Muscle of leg (tissue), 11 donors: ENCODE results near the gene RHBDL1. TPM values are rescaled to one million over a fixed set of nuclear protein-coding genes. Genes with fewer than 3 reads are reported as not detected.
A peak's percentile ranks its signal among the peaks of the same experiment; 100 is the strongest.

Source experiments
- DNase-seq: peaks from one replicate; pipeline ENCODE4 v3.0.0; 2013
- H3K27ac ChIP-seq: one replicate; pipeline ENCODE4 v1.5.1; 2013; ENCODE audit warnings: mild to moderate bottlenecking, low read length, control low read depth
- H3K27me3 ChIP-seq: one replicate; pipeline ENCODE4 v1.6.1; 2013; ENCODE audit warnings: low read length; ENCODE audit not compliant: control insufficient read depth, insufficient read depth
- H3K36me3 ChIP-seq: one replicate; pipeline ENCODE4 v1.6.1; 2013; ENCODE audit warnings: low read length; ENCODE audit not compliant: control insufficient read depth, insufficient read depth
- H3K4me1 ChIP-seq: one replicate; pipeline ENCODE4 v1.6.1; 2013; ENCODE audit warnings: low read length; ENCODE audit not compliant: control insufficient read depth, insufficient read depth
- H3K4me3 ChIP-seq: one replicate; pipeline ENCODE4 v1.5.1; 2013; ENCODE audit warnings: low read length, control low read depth
- H3K9me3 ChIP-seq: replicated peaks from 2 replicates; pipeline ENCODE4 v1.6.1; 2013; ENCODE audit warnings: low read depth, low read length; ENCODE audit not compliant: control insufficient read depth
- WGBS: methylation state at CpG from one replicate; pipeline ENCODE4 v1.1.5; 2013; ENCODE audit warnings: missing lambda C conversion rate; ENCODE audit not compliant: insufficient coverage; 5-methylcytosine and 5-hydroxymethylcytosine counted together
- polyA plus RNA-seq, 8 donors: library from polyadenylated mRNA; unstranded; fragments of 120-200 nt; gene quantifications; one replicate each; pipeline versions ENCODE4 v1.2.1 to v1.2.3, GENCODE V29; 2013; ENCODE audit warnings: inconsistent platforms in 1 of 8, low replicate concordance in 1 of 8; ENCODE audit not compliant: insufficient read length in 8 of 8, insufficient read depth in 1 of 8
- total RNA-seq: library from RNA; stranded (reverse); fragments of 120-200 nt; gene quantifications from one replicate; pipeline ENCODE4 v1.2.4, GENCODE V29; 2013

RHBDL1 gene
- total and polyA plus RNA-seq, 9 donors: 0.84 to 2.6 (median 1.6) TPM

DNA sequence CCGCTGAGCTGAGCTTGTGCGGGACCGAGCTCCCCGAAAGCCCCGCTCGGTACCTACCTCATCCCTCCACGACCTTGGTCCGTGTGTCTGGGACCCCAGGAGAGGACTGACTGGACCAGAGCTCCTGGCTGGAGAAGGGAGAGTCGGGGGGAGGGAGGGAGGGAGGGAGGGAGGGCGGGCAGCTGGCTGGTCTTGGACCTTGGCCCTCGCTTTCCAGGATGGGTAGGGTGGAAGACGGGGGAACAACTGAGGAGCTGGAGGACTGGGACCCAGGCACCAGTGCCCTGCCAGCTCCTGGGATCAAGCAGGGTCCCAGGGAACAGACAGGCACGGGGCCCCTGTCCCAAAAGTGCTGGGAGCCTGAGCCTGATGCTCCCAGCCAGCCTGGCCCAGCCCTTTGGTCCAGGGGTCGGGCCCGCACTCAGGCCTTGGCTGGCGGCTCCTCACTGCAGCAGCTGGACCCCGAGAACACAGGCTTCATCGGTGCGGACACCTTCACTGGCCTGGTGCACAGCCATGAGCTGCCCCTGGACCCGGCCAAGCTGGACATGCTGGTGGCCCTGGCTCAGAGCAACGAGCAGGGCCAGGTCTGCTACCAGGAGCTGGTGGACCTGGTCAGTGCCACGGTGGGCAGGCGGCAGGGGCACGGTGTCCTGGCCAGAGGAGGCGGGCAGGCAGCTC, 553 bp downstream of the RHBDL1 start:
- peaks cover 29% of the 10 kb centered on the region for H3K27me3 ChIP-seq
- DNase-seq: no peak
- H3K4me1 ChIP-seq: peaks cover 28% of the 10 kb centered on the region
- no peak overlapping the region for H3K27ac ChIP-seq
- no peak overlapping the region for H3K4me3 ChIP-seq
- peaks cover 34% of the 10 kb centered on the region for H3K36me3 ChIP-seq
- 51% methylated on average over 14 of the region's 25 CpGs for WGBS
- H3K9me3 ChIP-seq: no peaks in the 10 kb centered on the region

DNA sequence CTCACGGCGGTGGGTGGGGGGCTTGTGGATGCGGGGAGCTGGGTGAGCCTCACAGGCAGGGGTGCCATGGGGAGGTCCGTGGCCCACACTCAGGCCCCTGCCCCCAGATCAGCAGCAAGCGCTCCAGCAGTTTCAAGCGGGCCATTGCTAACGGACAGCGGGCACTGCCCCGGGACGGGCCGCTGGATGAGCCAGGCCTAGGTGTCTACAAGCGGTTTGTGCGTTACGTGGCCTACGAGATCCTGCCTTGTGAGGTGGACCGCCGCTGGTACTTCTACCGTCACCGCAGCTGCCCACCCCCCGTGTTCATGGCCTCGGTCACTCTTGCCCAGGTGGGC, 1.1 kb downstream of the RHBDL1 start:
- peaks cover 33% of the 10 kb centered on the region for H3K4me1 ChIP-seq
- no peak overlapping the region for H3K27ac ChIP-seq
- no peak overlapping the region for H3K4me3 ChIP-seq
- no peaks in the 10 kb centered on the region for H3K9me3 ChIP-seq
- DNase-seq: no peak
- H3K27me3 ChIP-seq: peaks cover 29% of the 10 kb centered on the region
- WGBS: 88% methylated on average over 21 of the region's 21 CpGs
- H3K36me3 ChIP-seq: peaks cover 33% of the 10 kb centered on the region

DNA sequence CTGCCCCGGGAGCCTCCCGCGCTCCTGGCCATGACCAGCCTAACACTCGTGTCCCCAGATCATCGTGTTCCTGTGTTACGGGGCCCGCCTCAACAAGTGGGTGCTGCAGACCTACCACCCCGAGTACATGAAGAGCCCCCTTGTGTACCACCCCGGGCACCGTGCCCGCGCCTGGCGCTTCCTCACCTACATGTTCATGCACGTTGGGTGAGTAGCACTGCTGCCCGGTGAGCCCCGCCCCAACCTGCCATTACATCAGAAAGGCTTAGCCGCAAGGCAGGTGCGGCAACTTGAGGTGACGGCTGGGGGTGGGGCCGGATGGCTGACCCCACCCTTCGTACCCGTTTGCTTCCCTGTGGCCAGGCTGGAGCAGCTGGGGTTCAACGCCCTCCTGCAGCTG, 1.4 kb downstream of the RHBDL1 start:
- WGBS: 60% methylated on average over 23 of the region's 23 CpGs

DNA sequence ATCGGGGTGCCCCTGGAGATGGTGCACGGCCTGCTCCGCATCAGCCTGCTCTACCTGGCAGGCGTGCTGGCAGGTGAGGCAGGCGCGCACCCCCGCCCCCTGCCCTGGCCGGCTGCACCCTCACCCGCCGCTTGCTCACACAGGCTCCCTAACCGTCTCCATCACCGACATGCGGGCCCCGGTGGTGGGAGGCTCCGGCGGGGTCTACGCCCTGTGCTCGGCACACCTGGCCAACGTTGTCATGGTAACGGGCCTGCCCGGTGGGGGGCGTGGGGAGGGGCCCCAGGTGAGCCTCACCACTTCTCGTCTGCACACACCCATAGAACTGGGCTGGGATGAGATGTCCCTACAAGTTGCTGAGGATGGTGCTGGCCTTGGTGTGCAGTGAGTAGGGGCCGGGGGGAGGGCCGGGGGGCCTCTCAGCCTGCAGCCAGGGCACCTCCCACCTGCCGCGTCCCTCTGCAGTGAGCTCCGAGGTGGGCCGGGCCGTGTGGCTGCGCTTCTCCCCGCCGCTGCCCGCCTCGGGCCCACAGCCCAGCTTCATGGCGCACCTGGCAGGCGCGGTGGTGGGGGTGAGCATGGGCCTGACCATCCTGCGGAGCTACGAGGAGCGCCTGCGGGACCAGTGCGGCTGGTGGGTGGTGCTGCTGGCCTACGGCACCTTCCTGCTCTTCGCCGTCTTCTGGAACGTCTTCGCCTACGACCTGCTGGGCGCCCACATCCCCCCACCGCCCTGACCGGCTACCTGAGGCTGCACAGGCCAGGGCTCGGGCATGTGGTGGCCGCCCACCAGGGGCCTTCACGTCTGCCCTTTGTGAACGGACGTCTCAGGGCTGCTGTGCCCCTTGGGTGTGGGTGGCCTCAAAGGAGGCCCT, 2.1 kb downstream of the RHBDL1 start:
- Histone ChIP-seq H3K4me3 (no peak overlapping the region), H3K9me3 (no peaks in the 10 kb centered on the region), H3K27me3 (peaks cover 29% of the 10 kb centered on the region), H3K4me1 (peaks cover 38% of the 10 kb centered on the region), H3K36me3 (peaks cover 34% of the 10 kb centered on the region), H3K27ac (no peak overlapping the region)
- 51% methylated on average over 31 of the region's 57 CpGs for WGBS
- no peak for DNase-seq

More for the DNA sequence above, 1.4 kb downstream of the RHBDL1 start:
- H3K9me3 ChIP-seq: no peaks in the 10 kb centered on the region
- DNase-seq: no peak
- H3K27me3 ChIP-seq: peaks cover 29% of the 10 kb centered on the region
- H3K4me3 ChIP-seq: no peak overlapping the region
- peaks cover 34% of the 10 kb centered on the region for H3K36me3 ChIP-seq
- no peak overlapping the region for H3K27ac ChIP-seq
- peaks cover 37% of the 10 kb centered on the region for H3K4me1 ChIP-seq

DNA sequence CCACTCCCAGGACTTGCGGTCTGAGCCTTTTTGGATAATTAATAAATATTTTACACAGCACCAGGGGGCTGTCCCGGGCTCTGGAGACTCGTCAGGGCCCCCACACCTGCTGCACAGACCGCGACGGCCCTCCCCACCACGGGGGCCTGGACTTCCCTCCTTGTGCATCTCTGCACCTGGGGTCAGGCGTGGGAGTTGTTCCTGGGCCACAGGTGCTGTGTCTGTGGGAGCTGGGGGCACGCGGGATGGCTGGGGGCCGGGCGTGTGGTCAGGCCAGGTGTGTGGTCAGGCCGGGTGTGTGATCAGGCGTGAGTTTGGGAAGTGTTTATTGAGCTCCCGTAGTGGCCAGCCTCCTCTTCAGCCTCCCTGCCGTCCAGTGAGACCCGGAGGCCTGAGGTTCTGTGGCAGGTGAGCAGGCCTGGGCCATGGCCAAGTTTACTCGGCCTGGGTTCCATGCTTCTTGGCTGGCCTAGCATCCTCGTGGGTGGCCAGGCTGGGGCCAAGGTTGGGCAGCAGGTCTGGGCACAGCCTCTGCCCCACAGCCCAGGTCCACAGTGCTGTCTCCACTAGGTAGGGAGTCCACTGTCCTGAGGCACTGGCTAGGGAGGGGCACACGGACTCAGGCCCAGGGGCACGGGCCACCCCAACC, 2.9 kb downstream of the RHBDL1 start:
- peaks cover 29% of the 10 kb centered on the region for H3K27me3 ChIP-seq
- no peak overlapping the region for H3K27ac ChIP-seq
- DNase-seq: no peak
- peaks cover 34% of the 10 kb centered on the region for H3K36me3 ChIP-seq
- H3K4me1 ChIP-seq: peaks cover 44% of the 10 kb centered on the region
- 65% methylated on average over 18 of the region's 21 CpGs for WGBS
- H3K9me3 ChIP-seq: no peaks in the 10 kb centered on the region
- no peak overlapping the region for H3K4me3 ChIP-seq

DNA sequence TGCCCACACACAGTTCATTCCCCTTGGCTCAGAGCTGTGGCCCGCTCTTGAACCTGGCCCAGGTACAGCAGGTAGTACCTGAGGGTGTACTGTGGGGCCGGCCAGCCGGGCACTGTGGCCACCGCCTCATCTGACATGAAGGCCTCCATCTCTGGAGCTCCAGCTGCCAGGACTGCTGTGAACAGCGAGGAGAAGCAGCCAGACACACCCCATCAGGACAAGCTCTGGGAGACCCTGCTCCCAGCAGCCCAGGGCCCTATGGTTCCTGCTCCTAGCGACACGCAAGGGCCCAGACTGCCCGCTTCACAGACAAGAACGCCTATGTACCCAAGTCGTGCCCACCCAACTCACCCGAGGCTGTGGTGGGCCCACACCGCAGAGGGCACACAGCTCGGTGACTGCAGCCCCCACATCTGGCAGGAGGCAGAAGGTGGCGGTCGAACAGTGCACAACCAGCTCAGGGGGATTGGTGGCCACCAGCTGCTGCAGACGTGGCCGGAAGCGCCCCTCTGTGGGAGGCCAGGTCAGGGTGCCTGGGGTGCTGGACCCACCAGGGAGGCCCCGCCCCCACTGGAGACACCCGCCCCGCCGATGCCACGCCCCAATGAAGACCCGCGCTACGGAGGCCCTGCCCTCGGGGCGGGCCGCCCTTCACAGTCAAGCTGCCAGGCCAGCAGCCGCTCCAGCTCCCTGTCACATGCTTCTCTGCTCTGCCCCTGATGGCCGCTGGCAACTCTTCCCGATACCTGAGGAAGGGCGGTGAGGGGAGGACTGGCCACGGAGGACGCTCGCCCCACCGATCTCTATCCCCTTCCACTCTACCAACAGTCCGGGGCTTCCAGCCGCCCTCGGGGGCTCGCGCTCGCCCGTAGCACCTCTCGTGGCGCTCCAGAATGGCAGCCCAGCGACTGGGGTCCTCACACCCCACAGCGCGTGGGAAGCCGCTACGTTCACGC, 3.7 kb downstream of the RHBDL1 start:
- 21% methylated on average over 40 of the region's 52 CpGs for WGBS
- H3K4me1 ChIP-seq: peaks cover 48% of the 10 kb centered on the region

DNA sequence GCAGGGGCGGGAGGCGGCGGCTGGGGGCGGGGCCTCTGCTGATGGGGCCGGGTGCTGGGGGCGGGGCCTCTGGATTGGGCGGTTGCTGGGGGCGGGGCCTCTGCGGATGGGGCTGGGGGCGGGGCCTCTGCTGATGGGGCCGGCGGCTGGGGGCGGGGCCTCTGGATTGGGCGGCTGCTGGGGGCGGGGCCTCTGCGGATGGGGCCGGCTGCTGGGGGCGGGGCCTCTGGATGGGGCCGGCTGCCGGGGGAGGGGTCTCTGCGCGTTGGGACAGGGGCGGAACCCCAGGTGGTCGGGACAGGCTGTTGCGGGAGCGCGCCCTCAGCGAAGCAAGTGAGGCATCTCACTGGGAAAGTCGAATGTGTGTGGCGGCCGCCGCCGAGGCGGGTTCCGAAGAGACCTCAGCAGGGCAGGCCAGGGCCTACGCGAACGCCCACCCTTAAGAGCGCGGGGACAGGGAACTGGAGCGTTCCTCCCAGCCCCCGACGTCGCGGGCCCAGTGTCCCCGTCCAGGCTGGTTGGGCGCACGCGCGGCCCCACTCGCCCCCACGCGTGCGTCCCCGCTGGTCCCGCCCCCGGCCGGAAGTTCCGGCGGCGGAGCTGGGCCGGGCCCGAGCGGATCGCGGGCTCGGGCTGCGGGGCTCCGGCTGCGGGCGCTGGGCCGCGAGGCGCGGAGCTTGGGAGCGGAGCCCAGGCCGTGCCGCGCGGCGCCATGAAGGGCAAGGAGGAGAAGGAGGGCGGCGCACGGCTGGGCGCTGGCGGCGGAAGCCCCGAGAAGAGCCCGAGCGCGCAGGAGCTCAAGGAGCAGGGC, 4.5 kb downstream of the RHBDL1 start, which contains the start of gene STUB1:
Gene STUB1 (plus strand): TSS at position 597 of the 811 bp plus-strand sequence. CDS start 116 bp downstream, at position 713.
- peaks cover 49% of the 10 kb centered on the region for H3K4me1 ChIP-seq
- peaks cover 25% of the 10 kb centered on the region for H3K27me3 ChIP-seq
- DNase-seq: peak; percentile 95
- WGBS: under 1% methylated on average over 74 of the region's 91 CpGs
- H3K9me3 ChIP-seq: no peaks in the 10 kb centered on the region
- H3K4me3 ChIP-seq: peak within 1 kb of the TSS; percentile 77
- H3K36me3 ChIP-seq: peaks cover 25% of the 10 kb centered on the region
- H3K27ac ChIP-seq: peak within 1 kb of the TSS; percentile 97

More for the DNA sequence above, 3.7 kb downstream of the RHBDL1 start:
- Histone ChIP-seq H3K9me3 (no peaks in the 10 kb centered on the region), H3K27me3 (peaks cover 29% of the 10 kb centered on the region), H3K4me3 (peak overlapping the region; percentile 49), H3K27ac (peak overlapping the region; percentile 80), H3K36me3 (peaks cover 29% of the 10 kb centered on the region)
- DNase-seq: peak; percentile 85

DNA sequence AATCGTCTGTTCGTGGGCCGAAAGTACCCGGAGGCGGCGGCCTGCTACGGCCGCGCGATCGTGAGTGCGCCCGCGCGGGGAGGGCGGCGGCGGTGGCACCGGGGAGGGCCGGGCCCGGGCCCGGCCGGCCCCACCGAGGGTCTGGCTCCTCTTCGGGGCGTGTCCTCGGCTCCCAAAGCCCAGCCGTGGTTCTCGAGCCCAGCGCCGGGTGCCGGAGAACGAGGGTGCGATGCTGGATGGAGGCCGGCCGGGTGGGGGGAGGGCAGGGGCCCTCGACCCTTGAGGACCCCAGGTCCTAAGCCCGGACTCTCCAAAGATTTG, 5.1 kb downstream of the RHBDL1 start:
- H3K27ac ChIP-seq: peak overlapping the region; percentile 62
- H3K36me3 ChIP-seq: peaks cover 30% of the 10 kb centered on the region
- peaks cover 22% of the 10 kb centered on the region for H3K27me3 ChIP-seq
- peak overlapping the region; percentile 77 for H3K4me3 ChIP-seq
- under 1% methylated on average over 32 of the region's 38 CpGs for WGBS
- peaks cover 49% of the 10 kb centered on the region for H3K4me1 ChIP-seq
- no peak for DNase-seq
- no peaks in the 10 kb centered on the region for H3K9me3 ChIP-seq
